ENCODE data around the gene CLINT1. TPM values are rescaled to one million over a fixed set of nuclear protein-coding genes. Genes with fewer than 3 reads are reported as not detected.
A peak's percentile ranks its signal among the peaks of the same experiment; 100 is the strongest.
"Not testable (repeated sequence)": the region's sequence is repeated elsewhere in the genome, so short reads cannot be mapped to it uniquely, and the experiment has no call there.

The CLINT1 gene
- 80.4 and 103 TPM in 2 replicates for total RNA-seq (2014; rRNA removed; shearing (Covaris generic))
- polyA plus RNA-seq (2014; cell fraction: nucleus; rRNA removed) = 196 and 233 TPM in 2 replicates

DNA sequence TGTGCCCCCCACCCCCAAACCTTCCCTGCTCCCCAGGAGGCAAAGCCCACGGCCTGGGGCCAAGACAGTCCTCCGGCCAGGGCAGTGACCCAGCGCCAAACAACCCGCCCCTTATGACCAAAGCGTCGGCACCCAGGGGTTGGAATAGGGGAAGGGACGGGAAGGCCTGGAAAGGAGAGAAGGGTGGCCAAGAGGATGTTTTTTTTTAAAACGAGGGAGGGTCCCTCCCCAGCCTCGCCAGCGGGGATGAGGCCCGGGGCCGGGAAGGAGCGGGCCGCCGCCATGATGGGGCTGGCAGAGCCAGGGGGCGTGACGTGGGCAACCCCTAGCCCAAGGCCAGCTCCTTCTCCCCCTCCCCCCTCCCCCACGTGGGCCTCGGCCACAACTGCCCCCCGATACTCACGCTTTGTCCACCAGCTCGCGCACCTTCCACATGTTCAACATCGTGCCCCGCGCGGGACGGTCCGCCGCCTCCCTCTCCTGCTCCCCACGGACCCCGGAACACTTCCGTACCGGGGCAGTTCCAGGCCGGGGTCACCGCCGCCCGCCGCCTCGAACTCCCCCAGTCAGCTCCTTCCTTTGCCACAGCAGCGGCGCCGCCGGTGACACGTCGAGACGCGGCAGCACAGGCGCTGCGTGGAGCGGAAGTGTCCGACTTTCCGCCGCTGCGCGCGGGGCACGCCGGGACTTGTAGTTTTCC, at the start of gene CLINT1:
CLINT1 (minus strand) TSS at position 619 of the 700 bp plus-strand sequence; CDS start at position 444, 175 bp downstream.
- peak; percentile 84 for DNase-seq (ENCODE audit: extremely low read depth, low read depth)

DNA sequence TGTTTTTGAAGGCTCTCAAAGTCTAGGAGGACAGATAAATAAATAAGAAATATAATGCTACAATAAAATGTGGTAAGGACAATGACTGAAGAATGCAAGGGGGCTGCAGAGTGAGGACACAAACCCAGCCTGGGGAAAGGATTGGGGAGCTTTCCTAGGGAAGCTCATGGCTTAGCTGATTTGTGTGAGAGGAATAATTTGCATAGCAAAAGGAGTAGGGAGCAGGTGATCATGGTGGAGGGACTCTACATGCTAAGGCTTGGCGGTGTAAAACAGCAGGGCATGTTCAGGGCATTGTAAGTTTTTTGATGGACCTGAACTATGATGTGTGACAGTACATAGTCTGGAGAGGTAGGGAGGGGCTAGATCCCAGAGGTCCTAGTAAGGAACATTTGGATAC, 49.5 kb upstream of the CLINT1 start:
- no peak for DNase-seq (ENCODE audit: extremely low read depth, low read depth)

DNA sequence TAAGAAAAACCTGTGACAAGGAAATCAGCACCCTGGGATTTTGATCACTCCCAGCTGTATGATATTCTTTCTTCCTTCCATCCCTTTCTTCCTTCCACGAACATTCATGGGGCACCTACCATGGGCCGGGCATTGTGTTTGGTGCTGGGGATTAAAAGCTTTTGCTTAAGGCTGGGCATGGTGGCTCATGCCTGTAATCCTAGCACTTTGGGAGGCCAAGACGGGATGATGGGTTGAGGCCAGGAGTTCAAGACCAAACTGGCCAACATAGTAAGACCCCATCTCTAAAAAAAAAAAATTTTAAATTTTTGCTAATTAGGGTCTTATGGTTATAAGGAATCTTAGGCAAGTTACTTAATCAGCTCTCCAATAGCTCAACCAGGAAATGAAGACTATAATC, 48.5 kb upstream of the CLINT1 start:
- DNase-seq (ENCODE audit: extremely low read depth, low read depth) = no peak

DNA sequence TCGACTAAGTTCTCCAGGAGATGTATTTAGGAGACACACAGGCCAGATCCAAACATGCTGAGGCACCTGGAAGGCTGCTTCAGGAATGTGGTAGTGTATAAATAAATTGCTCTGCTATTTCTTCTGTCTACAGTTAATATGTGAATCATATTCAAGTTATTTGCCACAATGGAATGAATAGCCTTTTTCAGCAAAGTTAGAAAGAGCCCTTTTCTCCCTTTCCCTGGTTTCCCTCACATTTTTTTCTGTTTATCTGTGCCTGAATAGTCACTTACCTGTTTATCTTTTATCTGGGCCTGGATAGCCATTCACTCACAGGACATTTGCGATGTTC, 44.1 kb upstream of the CLINT1 start:
- DNase-seq (ENCODE audit: extremely low read depth, low read depth) = no peak

DNA sequence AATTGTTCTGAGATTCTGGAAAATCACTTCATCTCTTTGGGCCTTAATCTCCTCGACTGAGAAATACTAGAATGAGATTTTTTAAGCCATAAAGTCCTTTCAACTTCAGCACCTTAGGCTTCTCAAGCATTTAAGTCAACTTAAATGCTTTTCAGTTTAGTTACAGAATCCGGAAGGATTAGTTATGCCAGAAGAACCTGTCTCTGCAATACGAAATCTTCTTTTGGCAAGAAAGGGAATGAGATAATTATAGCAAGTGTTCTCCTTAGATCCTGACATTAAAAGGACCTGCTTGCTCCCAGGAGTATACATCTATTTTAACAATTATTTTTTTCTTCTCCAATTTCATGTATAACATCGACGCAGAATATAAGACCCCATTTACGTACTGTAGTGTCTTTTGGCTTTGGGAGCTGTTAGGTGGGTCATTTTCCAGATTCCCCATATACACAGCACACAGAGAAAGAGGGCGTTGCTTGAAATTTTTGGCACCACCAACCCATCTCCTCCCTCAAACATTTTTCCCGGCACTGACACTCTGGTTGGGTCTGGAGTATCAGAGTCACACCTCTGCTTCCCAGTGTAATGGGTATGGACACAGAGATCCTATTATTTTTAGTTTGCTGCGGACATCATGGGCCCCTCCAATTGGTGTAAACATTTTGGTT, 43.6 kb upstream of the CLINT1 start:
- no peak for DNase-seq (ENCODE audit: extremely low read depth, low read depth)

DNA sequence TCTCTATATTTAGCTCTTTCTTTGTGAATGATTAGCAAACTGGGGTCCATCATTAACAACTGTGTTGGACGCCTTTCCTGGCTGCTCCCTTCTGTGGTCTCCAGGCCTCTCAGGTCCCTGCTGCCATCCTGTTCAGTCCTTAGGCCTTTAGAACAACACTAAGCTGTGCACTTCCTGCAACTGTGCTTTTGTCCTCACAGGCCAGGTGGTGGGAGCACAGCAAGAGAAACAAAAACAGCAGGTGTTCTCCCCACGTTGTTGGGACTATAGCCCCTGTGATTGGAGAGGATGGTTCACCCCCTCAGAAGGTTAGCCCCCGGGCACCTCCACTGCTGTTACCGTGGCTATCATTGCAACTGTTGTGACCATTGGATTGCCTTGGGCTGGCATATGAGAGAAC, 41.7 kb upstream of the CLINT1 start:
- DNase-seq (ENCODE audit: extremely low read depth, low read depth) = no peak

DNA sequence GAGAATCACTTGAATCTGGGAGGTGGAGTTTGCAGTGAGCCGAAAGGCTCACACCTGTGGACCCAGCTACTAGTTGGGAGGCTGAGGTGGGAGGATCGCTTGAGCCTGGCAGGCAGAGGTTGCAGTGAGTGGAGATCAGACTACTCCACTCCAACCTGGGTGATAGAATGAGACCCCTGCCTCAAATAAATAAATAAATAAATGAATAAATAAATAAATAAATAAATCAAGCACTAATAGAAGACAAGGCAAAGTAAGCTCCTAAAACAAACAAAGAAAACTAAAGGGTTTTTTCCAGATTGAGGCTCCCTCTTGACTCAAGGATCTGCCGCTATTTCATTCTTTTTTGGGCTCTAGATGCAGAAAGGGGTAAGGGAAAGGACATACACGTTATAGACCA, 34.7 kb upstream of the CLINT1 start:
- no peak for DNase-seq (ENCODE audit: extremely low read depth, low read depth)

DNA sequence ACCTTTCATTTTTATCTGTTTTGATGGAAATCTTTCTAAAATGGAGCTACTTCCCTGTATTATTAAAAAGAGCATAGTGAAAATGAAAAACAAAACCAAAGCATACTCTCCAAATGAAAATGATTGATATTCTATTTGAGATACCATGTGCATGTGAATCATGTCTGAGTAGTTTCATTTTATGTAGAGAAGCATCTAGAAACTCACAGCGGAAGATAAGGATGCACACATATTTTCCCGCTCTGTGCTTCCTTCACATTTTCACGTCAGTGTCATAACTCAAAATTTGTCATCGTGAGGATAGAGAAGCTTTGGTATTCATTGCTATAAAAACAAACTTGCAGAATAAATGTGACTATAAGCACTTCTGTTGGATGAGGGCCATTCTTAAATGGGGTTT, 34.0 kb upstream of the CLINT1 start:
- no peak for DNase-seq (ENCODE audit: extremely low read depth, low read depth)

DNA sequence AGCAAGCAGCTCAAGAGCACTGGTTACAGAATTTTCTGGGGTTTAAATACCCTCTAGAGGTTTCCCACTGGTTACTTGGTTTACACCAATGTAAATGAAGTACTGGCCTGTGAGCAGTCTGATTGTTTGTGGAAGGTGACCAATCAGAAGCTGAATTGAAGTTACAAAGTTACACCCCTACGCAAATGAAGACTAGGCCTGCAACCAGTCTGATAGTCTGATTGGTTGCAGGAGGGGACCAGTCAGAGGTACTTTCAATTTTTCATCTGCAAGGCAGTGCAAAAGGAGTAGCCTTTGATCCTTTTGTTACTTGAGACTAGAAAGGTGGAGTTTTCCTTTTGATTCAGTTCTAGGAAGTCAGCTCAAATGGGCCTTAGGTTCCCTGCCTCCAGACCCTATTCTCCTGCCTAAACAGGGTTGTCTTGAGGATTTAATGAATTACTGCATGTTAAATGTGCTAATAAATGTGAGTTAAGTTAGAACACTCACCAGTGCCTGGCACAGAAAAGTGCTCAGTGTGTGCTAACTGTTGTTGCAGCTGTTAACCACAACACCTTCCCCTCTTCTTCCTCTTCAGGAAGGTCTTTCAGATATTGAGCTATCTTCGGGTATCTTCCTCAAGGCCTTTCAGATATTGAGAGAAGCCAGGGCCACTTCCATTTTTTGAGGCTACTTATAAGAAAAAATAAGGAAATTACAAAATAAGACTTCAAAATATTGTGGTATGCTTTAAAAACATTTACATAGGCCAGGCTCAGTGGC, 32.1 kb upstream of the CLINT1 start:
- DNase-seq (ENCODE audit: extremely low read depth, low read depth) = no peak

DNA sequence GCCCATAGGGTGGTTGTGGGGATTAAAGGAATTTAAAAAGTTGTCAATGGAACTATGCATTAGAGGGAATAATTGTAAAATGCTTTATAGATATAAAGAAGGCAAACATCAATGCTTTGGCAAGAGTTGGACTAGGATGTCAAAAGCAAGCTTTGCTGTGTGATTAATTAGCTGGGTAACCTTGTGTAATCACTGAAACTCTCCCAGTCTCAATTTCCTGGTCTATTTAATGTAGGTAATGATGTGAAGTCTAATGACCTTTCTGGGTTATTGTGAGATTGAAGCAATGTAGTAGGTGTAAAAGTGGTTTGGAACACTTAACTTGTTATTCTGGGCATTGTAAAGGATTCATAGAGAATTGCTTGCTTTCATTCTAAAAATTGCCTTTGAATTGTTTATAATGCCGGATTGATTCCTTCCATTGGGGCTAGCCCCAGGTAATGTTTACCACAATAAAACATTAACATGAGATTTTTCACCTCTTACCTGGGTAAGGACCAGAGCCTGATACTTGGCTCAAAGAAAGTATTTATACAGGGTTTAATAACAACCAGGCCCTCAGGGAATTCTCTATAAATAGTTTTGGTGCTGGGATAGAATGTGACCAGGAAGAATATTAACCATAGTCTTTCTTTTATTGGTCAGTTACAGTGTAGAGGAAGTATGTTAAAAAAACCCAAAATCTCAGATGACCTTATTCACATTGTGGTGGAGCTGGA, 30.0 kb upstream of the CLINT1 start:
- no peak for DNase-seq (ENCODE audit: extremely low read depth, low read depth)

DNA sequence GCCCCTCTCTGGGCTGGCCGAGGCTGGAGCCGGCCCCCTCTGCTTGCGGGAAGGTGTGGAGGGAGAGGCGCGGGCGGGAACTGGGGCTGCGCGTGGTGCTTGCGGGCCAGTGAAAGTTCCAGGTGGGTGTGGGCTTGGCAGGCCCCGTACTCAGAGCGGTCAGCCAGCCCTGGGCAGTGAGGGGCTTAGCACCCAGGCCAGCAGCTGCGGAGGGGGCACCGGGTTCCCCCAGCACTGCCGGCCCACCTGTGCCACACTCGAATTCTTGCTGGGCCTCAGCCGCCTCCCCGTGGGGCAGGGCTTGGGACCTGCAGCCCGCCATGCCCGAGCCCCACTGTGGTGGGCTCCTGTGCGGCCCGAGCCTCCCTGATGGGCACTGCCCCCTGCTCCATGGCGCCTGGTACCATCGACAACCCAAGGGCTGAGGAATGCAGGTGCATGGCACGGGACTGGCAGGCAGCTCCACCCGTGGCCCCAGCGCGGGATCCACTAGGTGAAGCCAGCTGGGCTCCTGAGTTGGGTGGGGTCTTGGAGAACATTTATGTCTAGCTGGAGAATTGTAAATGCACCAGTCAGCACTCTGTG, 27.9 kb upstream of the CLINT1 start:
- no peak for DNase-seq (ENCODE audit: extremely low read depth, low read depth)

DNA sequence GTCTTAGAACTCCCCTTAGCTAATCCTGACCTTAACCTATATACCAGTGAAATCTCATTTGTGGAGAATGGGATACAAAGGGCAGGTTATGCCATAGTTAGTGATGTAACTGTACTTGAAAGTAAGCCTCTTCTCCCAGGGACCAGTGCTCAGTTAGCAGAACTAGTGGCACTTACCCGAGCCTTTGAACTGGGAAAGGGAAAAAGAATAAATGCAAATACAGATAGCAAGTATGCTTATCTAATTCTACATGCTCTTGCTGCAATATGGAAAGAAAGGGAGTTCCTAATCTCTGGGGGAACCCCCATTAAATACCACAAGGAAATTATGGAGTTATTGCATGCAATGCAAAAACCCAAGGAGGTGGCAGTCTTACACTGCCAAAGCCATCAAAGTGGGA, 26.1 kb upstream of the CLINT1 start:
- not testable (repeated sequence) for DNase-seq (ENCODE audit: extremely low read depth, low read depth)

DNA sequence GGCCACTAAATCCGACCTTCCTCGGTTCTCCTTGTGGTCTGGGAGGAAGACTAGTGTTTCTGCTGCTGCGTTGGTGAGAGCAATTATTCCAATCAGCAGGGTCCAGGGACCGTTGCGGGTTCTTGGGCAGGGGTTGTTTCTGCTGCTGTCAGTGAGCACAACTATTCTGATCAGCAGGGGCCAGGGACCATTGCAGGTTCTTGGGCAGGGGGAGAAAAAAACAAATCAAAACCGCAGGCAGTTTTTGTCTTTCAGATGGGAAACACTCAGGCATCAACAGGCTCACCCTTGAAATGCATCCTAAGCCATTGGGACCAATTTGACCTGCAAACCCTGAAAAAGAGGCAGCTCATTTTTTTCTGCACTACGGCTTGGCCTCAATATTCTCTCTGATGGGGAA, 22.6 kb upstream of the CLINT1 start:
- DNase-seq (ENCODE audit: extremely low read depth, low read depth) = not testable (repeated sequence)

DNA sequence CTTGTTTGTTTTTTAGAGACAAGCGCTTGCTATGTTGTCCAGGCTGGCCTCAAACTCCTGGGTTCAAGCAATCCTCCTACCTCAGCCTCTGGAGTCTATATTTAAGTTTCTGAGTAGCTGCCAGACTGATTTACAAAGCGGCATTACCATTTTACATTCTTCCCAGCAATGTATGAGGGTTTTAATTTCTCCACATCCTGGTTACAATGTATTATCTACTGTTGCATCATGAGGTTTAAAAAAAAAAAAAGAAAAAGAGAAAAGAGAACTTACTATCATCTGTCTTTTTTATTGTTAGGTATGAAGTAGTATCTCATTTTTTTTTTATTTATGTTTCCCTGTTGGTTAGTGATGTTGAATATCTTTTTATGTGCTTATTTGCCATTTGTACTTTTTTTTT, 18.9 kb upstream of the CLINT1 start:
- no peak for DNase-seq (ENCODE audit: extremely low read depth, low read depth)

DNA sequence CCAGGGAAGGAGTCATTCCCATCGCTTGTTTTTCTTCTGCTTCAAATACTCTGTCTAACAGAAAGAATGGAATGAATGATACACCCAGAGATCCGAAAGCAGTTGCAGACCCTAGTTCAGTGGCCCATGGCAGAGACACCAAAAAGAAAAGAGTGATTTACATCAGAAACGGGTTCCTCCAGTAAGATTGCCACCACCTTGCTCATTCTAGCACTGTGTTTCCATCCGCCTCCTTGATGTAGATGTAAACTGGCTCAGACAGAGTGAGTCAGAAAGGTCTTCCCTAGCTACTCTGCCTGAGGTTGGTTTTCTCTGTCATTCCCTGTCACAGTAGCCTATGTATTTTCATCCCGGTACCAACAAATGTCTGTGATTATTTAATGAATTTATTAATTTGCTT, 15.9 kb upstream of the CLINT1 start:
- no peak for DNase-seq (ENCODE audit: extremely low read depth, low read depth)

DNA sequence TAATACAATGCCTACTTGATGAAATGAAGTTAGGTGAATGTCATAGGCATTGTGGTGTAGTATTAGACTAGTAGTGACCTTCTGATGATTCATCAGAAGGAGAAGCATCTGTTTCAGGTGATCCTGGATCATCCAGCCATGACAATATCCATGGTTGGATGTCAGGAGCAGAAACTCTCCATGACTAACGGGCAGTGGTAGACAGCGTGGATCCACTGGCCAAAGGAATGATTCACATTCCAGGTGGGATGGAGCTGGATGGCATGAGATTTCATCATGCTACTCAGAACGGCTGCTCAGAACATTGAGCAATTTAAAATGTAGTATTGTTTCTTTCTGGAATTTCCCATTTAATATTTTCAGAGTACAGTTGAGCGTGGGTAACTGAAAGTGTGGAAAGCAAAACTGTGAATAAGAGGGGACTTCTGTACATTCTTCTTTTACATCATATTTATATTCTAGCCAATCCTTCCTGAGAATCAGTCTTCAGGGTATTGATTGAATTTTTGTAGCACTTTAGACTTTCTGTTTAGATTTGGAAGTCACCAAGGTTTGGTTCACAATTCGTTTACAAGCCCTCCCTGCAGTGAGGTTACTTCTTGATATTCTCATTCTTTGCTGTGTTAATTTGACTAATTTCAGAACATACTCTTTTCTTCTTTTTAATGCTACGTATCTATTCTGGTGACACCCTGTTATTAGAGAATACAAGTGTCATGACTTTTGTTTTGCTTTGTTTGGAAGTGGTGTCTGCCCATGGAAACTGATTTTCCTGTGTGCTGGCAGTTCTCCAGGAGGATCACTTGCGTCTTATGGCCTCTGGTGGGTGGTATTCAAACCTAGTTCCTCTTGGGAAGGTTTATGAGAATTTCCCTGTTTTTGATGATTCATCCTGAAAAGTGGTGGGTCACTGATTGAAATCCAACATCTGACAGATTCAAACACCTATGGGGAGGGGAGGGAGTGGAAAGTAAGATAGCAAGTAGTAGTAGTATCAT, 12.2 kb upstream of the CLINT1 start:
- DNase-seq (ENCODE audit: extremely low read depth, low read depth) = peak; percentile 70

DNA sequence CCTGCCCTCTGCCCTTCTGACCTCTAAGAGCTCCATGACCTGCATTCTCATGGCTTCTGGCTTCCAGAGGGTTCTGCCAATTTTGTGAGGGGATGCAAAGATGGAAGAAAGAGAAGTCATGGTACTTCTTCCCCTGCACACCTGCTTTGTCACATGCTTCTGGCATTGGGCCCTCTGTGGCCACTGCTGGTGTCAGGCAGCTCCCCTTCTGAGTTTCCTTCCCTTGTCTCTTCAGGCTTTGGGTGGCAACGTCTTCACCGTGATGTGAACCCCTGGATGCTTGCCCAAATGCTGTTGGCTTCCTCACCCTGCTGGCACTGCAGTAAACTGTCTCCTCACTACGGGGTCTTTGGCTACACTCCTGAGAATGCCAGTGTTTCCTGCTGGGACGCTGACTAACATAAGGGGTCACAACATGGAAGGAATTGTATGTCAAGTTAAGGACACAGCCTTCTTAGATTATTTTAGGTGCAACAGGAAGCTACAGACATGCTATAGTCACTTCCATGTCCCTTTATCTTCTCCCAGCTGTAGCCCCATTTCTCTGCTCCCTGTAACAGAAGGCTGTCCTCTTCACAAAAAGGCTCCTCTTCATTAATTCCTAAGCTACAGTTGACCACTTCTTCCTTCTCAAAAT, 8.9 kb upstream of the CLINT1 start:
- DNase-seq (ENCODE audit: extremely low read depth, low read depth) = no peak

DNA sequence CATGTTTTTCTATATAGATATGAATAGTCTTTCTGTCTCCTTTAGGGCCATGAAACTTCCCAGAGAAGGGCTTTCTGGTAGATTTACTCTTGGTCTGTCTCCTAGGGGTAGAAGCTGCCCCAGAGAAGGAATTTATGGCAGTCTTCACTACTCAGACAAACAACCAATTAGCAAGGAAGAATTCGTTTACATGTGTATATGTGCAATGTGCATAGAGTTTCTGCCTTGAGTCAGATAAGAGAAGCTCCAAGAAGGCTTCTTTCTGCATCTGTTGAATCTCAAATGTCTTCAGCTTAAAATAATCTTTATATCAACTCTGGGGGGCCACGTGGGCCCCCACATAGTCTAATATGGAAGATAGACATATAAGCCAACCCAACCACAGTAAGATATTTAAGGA, 7.6 kb upstream of the CLINT1 start:
- no peak for DNase-seq (ENCODE audit: extremely low read depth, low read depth)

DNA sequence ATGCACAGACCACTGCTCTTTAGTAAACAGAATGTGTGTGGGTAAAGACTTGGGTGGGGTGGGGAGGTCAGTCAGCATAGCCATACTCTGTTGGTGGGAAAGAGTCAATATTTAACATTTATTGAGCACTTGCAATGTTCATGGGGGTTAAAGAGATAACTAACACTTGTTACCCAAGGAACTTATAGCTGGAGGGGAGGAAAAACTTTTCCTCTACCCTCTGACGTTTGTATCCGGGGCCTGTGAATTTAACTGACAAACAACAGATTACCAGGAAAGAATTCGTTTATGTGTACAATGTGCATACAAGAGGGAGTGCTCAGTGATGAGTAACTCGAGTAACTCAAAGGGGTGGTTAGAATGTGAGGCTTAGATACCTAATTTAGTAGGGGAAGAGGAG, 6.8 kb upstream of the CLINT1 start:
- peak; percentile 83 for DNase-seq (ENCODE audit: extremely low read depth, low read depth)

Data from NCI-H460 (cell line).